Ovary (tissue), 9 donors: Measurements from ENCODE around the gene DLK1. TPM values are rescaled to one million over a fixed set of nuclear protein-coding genes. Genes with fewer than 3 reads are reported as not detected.

Source experiments
- DNase-seq, 5 donors: peaks; one replicate each; pipeline ENCODE4 v3.0.0-alpha.2; 2019 to 2020
- H3K27ac ChIP-seq, 2 donors: fragments of 200-600 bp; one replicate each; pipeline versions ENCODE4 v1.5.1 to v1.8.0; 2019 to 2022
- H3K27me3 ChIP-seq: fragments of 200-600 bp; one replicate; pipeline ENCODE4 v1.8.0; 2022
- H3K36me3 ChIP-seq: fragments of 200-600 bp; sonication (generic); one replicate; pipeline ENCODE4 v1.5.1; 2019
- H3K4me1 ChIP-seq: one replicate; pipeline ENCODE4 v1.8.1; 2013; ENCODE audit warnings: mild to moderate bottlenecking, moderate library complexity; ENCODE audit not compliant: insufficient read depth
- H3K4me3 ChIP-seq: fragments of 200-600 bp; sonication (generic); one replicate; pipeline ENCODE4 v1.5.1; 2017
- H3K9me3 ChIP-seq, 2 donors: fragments of 200-600 bp in 1 of 2; sonication (generic) in 1 of 2; one replicate each; pipeline versions ENCODE4 v1.5.1 to v1.8.1; 2013 to 2019; ENCODE audit warnings: mild to moderate bottlenecking in 1 of 2, moderate library complexity in 1 of 2
- EP300 ChIP-seq: sonication (generic); formaldehyde crosslinking; IDR thresholded peaks from one replicate; pipeline ENCODE4 v1.6.1; 2017; ENCODE audit warnings: antibody characterized with exemption
- POLR2A ChIP-seq: fragments of 450-650 bp; IDR thresholded peaks from one replicate; pipeline ENCODE4 v1.6.1; 2017; ENCODE audit warnings: antibody characterized with exemption, mild to moderate bottlenecking, moderate library complexity
- WGBS, 3 donors: extraction: QIAGEN DNeasy Blood & Tissue Kit in 1 of 3; methylation state at CpG; one replicate each; pipeline versions ENCODE4 v1.1.5 to v1.1.7; 2013 to 2017; 5-methylcytosine and 5-hydroxymethylcytosine counted together
- intact Hi-C, 4 donors: fragments of 100-400 bp; cut with DNase I; formaldehyde crosslinking; loops; one replicate each; pipeline versions ENCODE4 v1.11.0 to v1.15.1; 2022 to 2023
- polyA plus RNA-seq, 2 donors: library from polyadenylated mRNA; stranded (reverse); fragments of 200-250 nt in 1 of 2; fragments of 350-450 nt in 1 of 2; fragmentation: Illumina TruSeq in 1 of 2; extraction: RNeasy Lipid Tissue Mini Kit (QIAGEN cat#74804) in 1 of 2; gene quantifications; one replicate each; pipeline ENCODE4 v1.2.3, GENCODE V29; 2013 to 2014
- total RNA-seq, 7 donors: library from RNA; depleted of rRNA in 2 of 7; stranded (reverse); fragments of >200 nt in 2 of 7; fragmentation: NEBNext Ultra II Directional in 3 of 7; extraction: Animal tissue kit (Norgen Biotek cat#: 25700) in 3 of 7; gene quantifications; one replicate each; pipeline versions ENCODE4 v1.1.0 to v1.2.4, GENCODE V29; 2016 to 2023
- TF ChIP-seq, protein P1 (sequence below), 3 donors: fragments of 450-650 bp in 2 of 3; fragments of 200-600 bp in 1 of 3; IDR thresholded peaks; one replicate each; pipeline versions ENCODE4 v1.5.1 to v1.8.0; 2016 to 2022; ENCODE audit warnings: antibody characterized with exemption in 3 of 3, mild to moderate bottlenecking in 1 of 3
- donor health status: DM: no; HTN: no; CAD: no; lungs with moderate emphysema.
- donor health status: DM: no; HTN: no; CAD: no.
- donor health status: Bipolar disorder and iron deficiency.
- donor health status: DM: yes; HTN: yes; CAD: no.
- donor health status: DM: no; HTN: no; CAD: no.
- donor health status: DM: yes; HTN: yes; CAD: no.

Gene DLK1
- total and polyA plus RNA-seq, 9 donors = 34.2 to 1,875 (median 108) TPM

DNA sequence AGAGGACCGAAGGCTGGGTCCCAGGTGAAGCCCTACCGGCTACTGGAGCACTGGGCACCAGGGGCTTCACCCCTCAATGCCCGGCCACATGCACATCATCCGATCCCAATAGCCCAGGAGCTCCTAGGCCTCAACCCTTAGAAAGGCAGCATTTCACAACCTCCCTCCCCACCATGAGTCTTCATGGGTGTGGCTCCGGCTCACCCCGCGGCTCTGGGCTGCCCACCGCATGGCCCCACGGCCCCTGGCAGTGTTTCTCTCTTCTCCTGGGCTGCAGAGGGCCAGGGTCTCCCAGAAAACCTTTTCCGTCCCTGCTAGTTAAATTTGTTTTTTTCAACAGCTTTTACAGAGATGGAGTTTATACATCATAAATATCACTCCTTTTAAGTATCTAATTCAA is 28.6 kb upstream of the DLK1 start:
- H3K27me3 ChIP-seq = no peaks in the 10 kb centered on the region
- 68 to 74% (median 72%) methylated on average over 9 to 10 of the region's 10 CpGs for WGBS, 3 donors
- peaks cover 8% of the 10 kb centered on the region for H3K4me1 ChIP-seq
- H3K9me3 ChIP-seq = no peaks in the 10 kb centered on the region
- intact Hi-C loops = no loop called here
- H3K36me3 ChIP-seq = no peaks in the 10 kb centered on the region
- no peak overlapping the region for H3K27ac ChIP-seq
- no peak for DNase-seq
- TF ChIP-seq, protein P1, sequence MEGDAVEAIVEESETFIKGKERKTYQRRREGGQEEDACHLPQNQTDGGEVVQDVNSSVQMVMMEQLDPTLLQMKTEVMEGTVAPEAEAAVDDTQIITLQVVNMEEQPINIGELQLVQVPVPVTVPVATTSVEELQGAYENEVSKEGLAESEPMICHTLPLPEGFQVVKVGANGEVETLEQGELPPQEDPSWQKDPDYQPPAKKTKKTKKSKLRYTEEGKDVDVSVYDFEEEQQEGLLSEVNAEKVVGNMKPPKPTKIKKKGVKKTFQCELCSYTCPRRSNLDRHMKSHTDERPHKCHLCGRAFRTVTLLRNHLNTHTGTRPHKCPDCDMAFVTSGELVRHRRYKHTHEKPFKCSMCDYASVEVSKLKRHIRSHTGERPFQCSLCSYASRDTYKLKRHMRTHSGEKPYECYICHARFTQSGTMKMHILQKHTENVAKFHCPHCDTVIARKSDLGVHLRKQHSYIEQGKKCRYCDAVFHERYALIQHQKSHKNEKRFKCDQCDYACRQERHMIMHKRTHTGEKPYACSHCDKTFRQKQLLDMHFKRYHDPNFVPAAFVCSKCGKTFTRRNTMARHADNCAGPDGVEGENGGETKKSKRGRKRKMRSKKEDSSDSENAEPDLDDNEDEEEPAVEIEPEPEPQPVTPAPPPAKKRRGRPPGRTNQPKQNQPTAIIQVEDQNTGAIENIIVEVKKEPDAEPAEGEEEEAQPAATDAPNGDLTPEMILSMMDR (IDR thresholded peaks at IDR 0.05) = no peak
- no peak for TF ChIP-seq POLR2A
- no peak overlapping the region for H3K4me3 ChIP-seq

DNA sequence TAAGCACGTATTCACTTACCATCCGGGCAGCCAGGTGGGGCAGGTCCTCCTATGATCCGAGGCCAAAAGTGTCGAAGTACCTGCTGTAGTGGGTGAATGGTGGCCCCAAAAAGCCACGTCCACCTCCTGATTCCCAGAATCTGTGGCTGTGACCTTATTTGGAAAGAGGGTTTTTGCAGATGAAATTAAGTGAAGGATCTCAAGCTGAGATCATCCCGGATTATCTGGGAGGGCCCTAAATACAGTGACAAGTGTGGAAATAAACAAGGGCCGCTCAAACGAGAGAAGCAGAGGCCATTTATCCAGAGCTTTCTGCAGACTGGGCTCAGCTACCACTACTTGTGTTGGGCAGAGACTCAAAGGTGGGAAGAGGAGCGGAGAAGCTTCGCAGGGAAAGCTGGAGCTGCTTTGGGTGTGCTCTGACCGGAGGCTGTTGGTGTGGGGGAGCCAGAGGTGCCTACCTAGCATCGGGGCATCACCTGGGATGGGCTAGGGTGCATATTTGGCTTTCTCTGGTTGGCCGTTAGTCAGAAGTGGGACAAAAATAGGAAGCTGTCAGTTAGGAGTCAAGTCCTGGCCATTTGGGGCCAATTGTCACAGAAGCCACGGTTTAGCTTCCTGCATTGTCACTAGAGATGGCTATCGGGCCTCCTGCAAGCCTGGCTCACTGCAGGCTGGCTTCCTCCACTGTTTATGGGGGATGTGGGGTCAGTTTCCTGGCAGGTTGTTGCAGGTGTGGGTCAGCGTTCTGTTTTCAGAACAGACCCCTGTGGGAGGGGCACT is 27.8 kb upstream of the DLK1 start:
- no peak for DNase-seq
- Histone ChIP-seq H3K4me1 (peaks cover 8% of the 10 kb centered on the region), H3K36me3 (no peaks in the 10 kb centered on the region), H3K27ac (no peak overlapping the region), H3K9me3 (no peaks in the 10 kb centered on the region), H3K27me3 (no peaks in the 10 kb centered on the region), H3K4me3 (no peak overlapping the region)
- WGBS, 3 donors = 85 to 87% (median 85%) methylated on average over 16 of the region's 16 CpGs
- intact Hi-C loops = no loop called here
- TF ChIP-seq POLR2A (no peak), EP300 (no peak)
- TF ChIP-seq, protein P1 (IDR thresholded peaks at IDR 0.05) = no peak

DNA sequence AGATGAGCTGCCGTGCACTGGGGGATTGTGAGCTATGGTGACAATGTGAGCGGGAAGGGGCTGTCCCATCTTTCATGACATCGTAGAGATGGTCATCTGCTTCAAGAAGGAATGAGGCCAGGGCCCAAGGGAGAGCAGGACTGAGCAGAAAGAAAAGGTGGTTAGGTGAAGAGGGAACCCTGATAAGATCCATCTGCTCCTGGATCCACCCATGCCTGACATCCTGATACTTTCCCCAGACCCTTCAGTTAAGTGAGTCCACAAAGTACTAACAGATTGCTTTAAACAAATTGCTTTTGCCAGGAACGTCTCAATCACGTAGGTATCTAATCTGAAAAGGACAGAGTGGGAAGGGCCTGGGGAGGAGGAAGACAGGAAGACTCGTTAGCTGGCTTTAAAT is 25.4 kb upstream of the DLK1 start:
- no peaks in the 10 kb centered on the region for H3K4me1 ChIP-seq
- H3K27me3 ChIP-seq = no peaks in the 10 kb centered on the region
- TF ChIP-seq POLR2A (no peak), EP300 (no peak)
- TF ChIP-seq, protein P1 (IDR thresholded peaks at IDR 0.05) = no peak
- H3K9me3 ChIP-seq = no peaks in the 10 kb centered on the region
- intact Hi-C loops = no loop called here
- 74 to 77% (median 76%) methylated on average over 6 of the region's 6 CpGs for WGBS, 3 donors
- DNase-seq = no peak
- no peaks in the 10 kb centered on the region for H3K36me3 ChIP-seq
- H3K4me3 ChIP-seq = no peak overlapping the region
- H3K27ac ChIP-seq = no peak overlapping the region

DNA sequence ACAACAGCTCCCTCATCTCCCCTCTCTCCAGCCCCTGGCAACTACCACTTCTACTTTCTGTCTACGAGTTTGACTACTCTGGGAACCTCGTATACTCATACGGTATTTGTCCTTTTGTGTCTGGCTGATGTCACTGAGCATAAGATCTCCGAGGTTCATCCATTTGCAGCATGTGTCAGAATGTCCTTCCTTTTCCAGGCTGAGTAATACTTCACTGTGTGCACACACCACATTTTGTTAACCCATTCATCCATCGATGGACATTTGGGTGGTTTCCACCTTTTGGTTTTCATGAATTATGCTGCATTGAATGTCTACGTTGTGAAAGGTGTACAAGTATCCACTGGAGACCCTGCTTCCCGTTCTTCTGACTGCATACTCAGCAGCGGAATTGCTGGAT is 24.1 kb upstream of the DLK1 start:
- intact Hi-C loops = no loop called here

More for the DNA sequence above, 24.1 kb upstream of the DLK1 start:
- no peak overlapping the region for H3K27ac ChIP-seq
- no peaks in the 10 kb centered on the region for H3K9me3 ChIP-seq
- H3K4me3 ChIP-seq = no peak overlapping the region
- TF ChIP-seq EP300 = no peak
- TF ChIP-seq POLR2A = no peak
- TF ChIP-seq, protein P1 (IDR thresholded peaks at IDR 0.05) = no peak
- DNase-seq = no peak
- no peaks in the 10 kb centered on the region for H3K27me3 ChIP-seq
- no peaks in the 10 kb centered on the region for H3K36me3 ChIP-seq
- 90 to 91% (median 90%) methylated on average over 8 of the region's 8 CpGs for WGBS, 3 donors
- H3K4me1 ChIP-seq = no peaks in the 10 kb centered on the region
